Prostate gland (tissue), 2 donors: ENCODE data around the gene CNTNAP1. TPM values are rescaled to one million over a fixed set of nuclear protein-coding genes. Genes with fewer than 3 reads are reported as not detected.

Source experiments
- DNase-seq: peaks from one replicate; pipeline ENCODE4 v3.0.0-alpha.2; 2019; ENCODE audit warnings: low spot score
- H3K27ac ChIP-seq, 2 donors: fragments of 200-600 bp; sonication (generic); 2 replicates each; pipeline ENCODE4 v1.5.1; 2017 to 2019
- H3K27me3 ChIP-seq: fragments of 200-600 bp; sonication (generic); replicated peaks from 2 replicates; pipeline ENCODE4 v1.5.1; 2019; ENCODE audit not compliant: insufficient read depth
- H3K36me3 ChIP-seq, 2 donors: fragments of 200-600 bp; sonication (generic); 1 replicate in 1 of 2; 2 replicates in 1 of 2; pipeline versions ENCODE4 v1.5.1 to v1.8.1; 2017 to 2019
- H3K4me1 ChIP-seq: fragments of 200-600 bp; sonication (generic); replicated peaks from 2 replicates; pipeline ENCODE4 v1.5.1; 2019
- H3K4me3 ChIP-seq, 2 donors: fragments of 200-600 bp; sonication (generic); 2 replicates each; pipeline ENCODE4 v1.5.1; 2017 to 2019
- H3K9me3 ChIP-seq: fragments of 200-600 bp; sonication (generic); 2 replicates; pipeline ENCODE4 v1.5.1; 2017
- POLR2A ChIP-seq: fragments of 450-650 bp; IDR thresholded peaks from one replicate; pipeline ENCODE4 v1.6.1; 2016; ENCODE audit warnings: antibody characterized with exemption, mild to moderate bottlenecking
- POLR2AphosphoS5 ChIP-seq: sonication (generic); formaldehyde crosslinking; IDR thresholded peaks from one replicate; pipeline ENCODE4 v1.6.1; 2017; ENCODE audit warnings: antibody characterized with exemption
- whole genome bisulfite sequencing: methylation state at CpG from one replicate; pipeline ENCODE4 v1.1.5; 2018; 5-methylcytosine and 5-hydroxymethylcytosine counted together
- intact Hi-C: fragments of 100-400 bp; cut with DNase I; formaldehyde crosslinking; loops from one replicate; pipeline ENCODE4 v1.14.2; 2022
- total RNA-seq, 2 donors: library from RNA; depleted of rRNA; stranded (reverse); fragments of >200 nt; gene quantifications; one replicate each; pipeline ENCODE4 v1.1.0, GENCODE V29; 2016
- TF ChIP-seq, protein P1 (sequence below), 4 experiments: fragments of 200-600 bp in 2 of 4; fragments of 450-650 bp in 2 of 4; sonication (generic) in 2 of 4; IDR thresholded peaks; 1 replicate in 3 of 4; 2 replicates in 1 of 4; pipeline ENCODE4 v1.5.1; 2016 to 2019; ENCODE audit warnings: antibody characterized with exemption in 4 of 4, mild to moderate bottlenecking in 2 of 4, moderate library complexity in 2 of 4

Gene CNTNAP1
- total RNA-seq, 2 donors from 2014 or later, result 1.9 to 9.9 TPM

DNA sequence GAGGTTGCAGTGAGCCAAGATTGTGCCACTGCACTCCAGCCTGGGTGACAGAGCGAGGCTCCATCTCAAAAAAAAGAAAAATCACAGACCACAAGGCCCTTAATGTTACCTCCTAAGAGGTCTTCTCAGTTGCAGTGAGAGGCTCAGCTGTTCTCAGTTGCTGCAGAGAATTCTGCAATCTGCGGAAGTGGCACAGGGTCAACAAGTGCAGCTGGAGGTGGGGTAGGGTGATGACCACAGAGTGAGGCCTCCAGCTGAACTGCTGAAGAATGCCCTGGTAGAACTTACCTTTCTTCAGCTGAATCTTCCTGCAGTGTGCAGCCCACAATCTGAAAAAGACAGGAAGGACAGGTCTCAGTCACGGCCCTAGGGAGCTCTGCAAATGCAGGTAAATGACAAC, 26.3 kb downstream of the CNTNAP1 start:
- TF ChIP-seq, protein P1, sequence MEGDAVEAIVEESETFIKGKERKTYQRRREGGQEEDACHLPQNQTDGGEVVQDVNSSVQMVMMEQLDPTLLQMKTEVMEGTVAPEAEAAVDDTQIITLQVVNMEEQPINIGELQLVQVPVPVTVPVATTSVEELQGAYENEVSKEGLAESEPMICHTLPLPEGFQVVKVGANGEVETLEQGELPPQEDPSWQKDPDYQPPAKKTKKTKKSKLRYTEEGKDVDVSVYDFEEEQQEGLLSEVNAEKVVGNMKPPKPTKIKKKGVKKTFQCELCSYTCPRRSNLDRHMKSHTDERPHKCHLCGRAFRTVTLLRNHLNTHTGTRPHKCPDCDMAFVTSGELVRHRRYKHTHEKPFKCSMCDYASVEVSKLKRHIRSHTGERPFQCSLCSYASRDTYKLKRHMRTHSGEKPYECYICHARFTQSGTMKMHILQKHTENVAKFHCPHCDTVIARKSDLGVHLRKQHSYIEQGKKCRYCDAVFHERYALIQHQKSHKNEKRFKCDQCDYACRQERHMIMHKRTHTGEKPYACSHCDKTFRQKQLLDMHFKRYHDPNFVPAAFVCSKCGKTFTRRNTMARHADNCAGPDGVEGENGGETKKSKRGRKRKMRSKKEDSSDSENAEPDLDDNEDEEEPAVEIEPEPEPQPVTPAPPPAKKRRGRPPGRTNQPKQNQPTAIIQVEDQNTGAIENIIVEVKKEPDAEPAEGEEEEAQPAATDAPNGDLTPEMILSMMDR (IDR thresholded peaks at IDR 0.05), result no peak
- 93% methylated on average over 3 of the region's 3 CpGs for WGBS
- intact Hi-C loops, result no loop called here

DNA sequence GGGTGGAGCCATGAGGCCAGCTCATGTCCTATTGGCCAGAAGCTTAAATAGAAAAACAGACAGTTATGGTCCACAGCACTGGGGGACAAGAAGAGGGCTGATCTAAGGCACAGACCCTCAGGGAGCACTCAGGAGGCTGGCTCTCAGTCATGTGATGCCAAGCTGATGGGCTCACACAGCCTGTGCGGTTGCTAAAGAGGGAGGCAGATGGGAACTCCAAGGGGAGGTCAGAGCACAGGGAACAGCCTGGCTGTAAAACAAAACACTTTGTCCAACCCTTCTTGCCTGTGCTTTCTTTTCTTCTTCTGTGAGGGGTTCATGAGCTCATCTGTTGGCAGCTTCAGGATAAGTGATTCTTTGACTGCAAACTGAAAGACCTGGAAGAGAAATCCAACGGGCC, 27.2 kb downstream of the CNTNAP1 start:
- Histone ChIP-seq H3K4me3 (no peak overlapping the region), H3K9me3 (no peaks in the 10 kb centered on the region), H3K27me3 (no peaks in the 10 kb centered on the region), H3K4me1 (no peaks in the 10 kb centered on the region), H3K36me3 (peaks cover 27 to 37% of the 10 kb centered on the region in 2 donors), H3K27ac (no peak overlapping the region)
- WGBS, result 64% methylated on average over 2 of the region's 2 CpGs
- intact Hi-C loops, result no loop called here
- TF ChIP-seq, protein P1 (IDR thresholded peaks at IDR 0.05), result no peak
- TF ChIP-seq POLR2A, result no peak
- no peak for TF ChIP-seq POLR2AphosphoS5
- no peak for DNase-seq

More for the DNA sequence above, 26.3 kb downstream of the CNTNAP1 start:
- DNase-seq, result no peak
- no peaks in the 10 kb centered on the region for H3K4me1 ChIP-seq
- H3K27me3 ChIP-seq, result no peaks in the 10 kb centered on the region
- no peaks in the 10 kb centered on the region for H3K9me3 ChIP-seq
- H3K36me3 ChIP-seq, result peaks cover 27 to 37% of the 10 kb centered on the region in 2 donors
- no peak overlapping the region for H3K4me3 ChIP-seq
- no peak overlapping the region for H3K27ac ChIP-seq

DNA sequence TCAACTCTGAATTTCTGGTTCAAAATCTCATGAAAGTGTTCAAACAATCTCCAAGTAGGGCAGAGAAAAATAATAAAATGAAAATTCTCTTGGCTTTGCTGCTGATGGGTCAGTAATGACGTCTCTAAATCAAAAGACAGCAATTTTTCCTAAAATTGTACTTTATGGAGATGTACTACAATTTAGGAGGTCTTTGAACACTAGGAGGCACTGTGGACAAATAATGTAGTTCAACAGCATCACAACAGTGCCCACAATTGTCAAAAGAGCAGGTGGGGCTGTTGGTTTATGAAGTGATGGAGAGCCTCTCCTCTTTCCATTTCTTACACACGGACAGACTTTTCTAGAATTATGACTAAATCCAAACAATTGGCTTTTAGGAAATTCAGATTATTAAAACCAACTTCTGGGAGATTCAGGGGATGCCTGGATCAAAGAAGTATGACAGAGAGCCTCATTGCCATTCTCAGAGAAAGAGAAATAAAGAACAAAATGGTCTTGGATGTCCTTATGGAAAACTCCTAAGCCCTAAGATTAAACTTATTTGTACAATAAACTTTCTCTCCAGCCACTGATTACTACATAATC, 38.8 kb downstream of the CNTNAP1 start:
- intact Hi-C loops, result loop anchor here (5.0 kb wide), 1 partner anchor 101 kb away; the partner anchor contains the start of gene BECN1
- peak overlapping the region in 1 of 2 donors; percentile 20 for H3K27ac ChIP-seq
- peak; percentile 54 for DNase-seq
- TF ChIP-seq, protein P1 (IDR thresholded peaks at IDR 0.05), result peak; percentile 37 to 88 (median 74)
- TF ChIP-seq POLR2AphosphoS5, result peak; percentile 60
- TF ChIP-seq POLR2A, result no peak
- 12% methylated on average over 2 of the region's 2 CpGs for WGBS
- H3K4me1 ChIP-seq, result no peaks in the 10 kb centered on the region
- no peak overlapping the region for H3K4me3 ChIP-seq
- no peaks in the 10 kb centered on the region for H3K27me3 ChIP-seq
- H3K9me3 ChIP-seq, result no peaks in the 10 kb centered on the region
- peaks cover 3 to 14% of the 10 kb centered on the region in 2 donors for H3K36me3 ChIP-seq

DNA sequence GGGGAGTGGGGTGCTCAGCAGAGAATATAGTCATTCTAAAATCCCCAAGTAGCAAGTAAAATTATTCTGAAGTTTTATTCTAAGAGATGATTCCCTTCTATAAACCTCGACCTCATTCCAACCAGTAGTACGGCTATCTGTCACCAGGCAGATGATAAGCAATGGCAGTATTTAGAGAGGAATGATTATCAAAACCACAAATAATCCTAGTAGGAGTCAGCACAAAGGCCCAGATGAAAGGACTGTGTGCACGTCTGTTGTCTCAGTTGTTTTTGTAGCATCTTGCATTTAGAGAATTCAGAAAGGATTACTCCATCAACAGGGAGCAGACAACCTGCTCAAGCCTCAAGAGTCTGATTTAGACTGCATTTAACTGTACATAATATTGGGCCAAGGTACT, 41.3 kb downstream of the CNTNAP1 start:
- Histone ChIP-seq H3K4me3 (no peak overlapping the region), H3K27me3 (no peaks in the 10 kb centered on the region), H3K9me3 (no peaks in the 10 kb centered on the region), H3K4me1 (no peaks in the 10 kb centered on the region), H3K27ac (no peak overlapping the region), H3K36me3 (peaks cover 2 to 10% of the 10 kb centered on the region in 2 donors)
- no peak for TF ChIP-seq POLR2A
- TF ChIP-seq, protein P1 (IDR thresholded peaks at IDR 0.05), result no peak
- no peak for TF ChIP-seq POLR2AphosphoS5
- no peak for DNase-seq
- 82% methylated on average over 3 of the region's 3 CpGs for WGBS
- intact Hi-C loops, result loop anchor here (2.0 to 5.0 kb wide), 2 partner anchors 41 to 99 kb away; partner anchors contain the start of gene BECN1

DNA sequence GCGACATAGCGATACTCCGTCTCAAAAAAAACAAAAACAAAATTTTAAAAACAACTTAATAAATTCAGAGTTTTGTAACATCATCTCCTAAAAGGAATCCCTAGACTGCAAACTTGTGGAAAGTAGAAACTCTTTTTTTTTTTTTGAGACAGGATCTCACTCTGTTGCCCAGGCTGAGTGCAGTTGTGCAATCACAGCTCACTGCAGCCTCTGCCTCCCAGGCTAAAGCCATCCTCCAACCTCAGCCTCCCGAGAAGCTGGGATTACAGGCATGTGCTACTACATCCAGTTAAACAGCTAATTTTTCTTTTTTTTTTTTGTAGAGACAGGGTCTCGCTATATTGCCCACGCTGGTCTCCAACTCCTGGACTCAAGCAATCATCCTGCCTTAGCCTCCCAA, 42.8 kb downstream of the CNTNAP1 start:
- intact Hi-C loops, result no loop called here
- 97% methylated on average over 6 of the region's 6 CpGs for WGBS
- DNase-seq, result no peak
- Histone ChIP-seq H3K27ac (no peak overlapping the region), H3K9me3 (no peaks in the 10 kb centered on the region), H3K36me3 (peaks cover 0 to 7% of the 10 kb centered on the region in 2 donors), H3K4me3 (no peak overlapping the region), H3K4me1 (no peaks in the 10 kb centered on the region), H3K27me3 (no peaks in the 10 kb centered on the region)
- no peak for TF ChIP-seq POLR2AphosphoS5
